Fibroblast of upper back skin (primary cell): ENCODE measurements around the gene PID1.

Experiments
- DNase-seq: peaks from one replicate; pipeline ENCODE4 v3.0.0-alpha.2; 2013

The PID1 gene

GRCh38 chr2:229060147-229060546 is 210.9 kb downstream of the PID1 start:
- DNase-seq: no peak

DNA sequence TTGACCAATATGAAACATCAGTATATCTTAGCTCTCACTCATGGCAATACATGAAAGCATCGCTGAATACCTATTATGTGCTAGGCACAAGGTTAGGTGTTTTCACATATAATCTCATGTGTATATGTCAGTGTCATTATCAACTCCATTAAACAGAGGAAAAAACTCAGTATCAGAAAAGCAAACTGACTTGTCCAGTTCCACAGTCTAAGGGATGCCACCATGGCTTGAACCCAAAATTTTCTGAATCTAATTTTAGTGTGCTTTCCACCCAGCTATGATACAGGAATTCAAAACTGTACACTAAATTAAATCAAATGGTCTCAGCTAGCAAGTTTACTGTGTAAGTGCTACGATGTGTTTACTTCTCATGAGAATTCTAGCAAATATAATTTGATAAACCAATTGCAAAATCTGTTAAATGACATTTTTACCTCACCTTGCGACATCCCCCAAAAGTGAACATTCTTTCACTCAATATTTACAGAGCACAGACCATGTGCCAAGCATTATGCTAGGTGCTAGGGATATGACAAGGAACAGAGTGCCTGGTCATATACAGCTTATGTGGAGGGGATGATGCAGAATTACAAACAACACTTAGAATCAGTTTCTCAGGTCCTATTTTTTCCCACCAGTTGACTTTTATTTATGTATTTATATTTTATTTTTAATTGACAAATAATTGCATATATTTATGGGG is 211.6 kb downstream of the PID1 start:
- DNase-seq: no peak

- no peak for DNase-seq
Measured at GRCh38 chr2:229057976-229058553, 213.0 kb downstream of the PID1 start.

GRCh38 chr2:229054311-229054710 is 216.8 kb downstream of the PID1 start:
- DNase-seq: no peak

DNA sequence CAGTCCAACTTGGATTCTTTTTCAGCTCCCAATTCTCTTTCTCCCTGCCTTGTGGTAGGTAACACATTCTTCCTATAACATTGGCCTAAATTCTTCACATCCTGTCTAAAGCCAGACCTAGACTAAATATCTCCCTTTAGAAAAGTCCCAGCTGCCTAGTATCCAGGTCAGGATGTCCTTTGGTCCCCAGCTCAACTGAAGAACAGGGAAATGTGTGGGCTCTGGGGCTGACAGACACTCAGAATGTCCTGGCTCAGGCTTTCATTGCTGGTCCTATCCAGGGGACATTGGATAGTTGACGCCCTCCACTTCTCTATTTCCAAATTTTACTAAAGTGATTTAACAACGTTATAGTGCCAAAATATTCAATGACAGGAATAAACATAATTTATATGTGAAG is 219.3 kb downstream of the PID1 start:
- no peak for DNase-seq

DNA sequence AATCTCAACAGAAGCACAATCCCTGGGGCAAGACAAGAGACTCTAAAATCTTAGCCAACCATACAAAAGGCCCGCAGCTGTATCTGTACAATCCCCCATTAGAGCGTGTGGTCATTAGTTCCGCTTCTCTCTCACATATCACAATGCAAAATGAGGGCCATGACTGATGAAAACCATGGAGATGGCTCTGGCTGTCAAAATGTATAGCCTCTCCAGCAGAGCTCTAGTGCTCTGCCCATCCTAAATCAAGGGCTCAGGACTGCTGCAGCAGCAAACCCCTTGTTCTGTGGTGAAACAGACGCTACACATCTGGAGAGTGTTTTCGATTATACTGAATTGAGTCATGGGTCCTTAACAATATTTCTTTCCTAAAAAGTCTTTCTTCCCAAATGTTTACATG is 221.0 kb downstream of the PID1 start:
- peak; percentile 38 for DNase-seq

DNA sequence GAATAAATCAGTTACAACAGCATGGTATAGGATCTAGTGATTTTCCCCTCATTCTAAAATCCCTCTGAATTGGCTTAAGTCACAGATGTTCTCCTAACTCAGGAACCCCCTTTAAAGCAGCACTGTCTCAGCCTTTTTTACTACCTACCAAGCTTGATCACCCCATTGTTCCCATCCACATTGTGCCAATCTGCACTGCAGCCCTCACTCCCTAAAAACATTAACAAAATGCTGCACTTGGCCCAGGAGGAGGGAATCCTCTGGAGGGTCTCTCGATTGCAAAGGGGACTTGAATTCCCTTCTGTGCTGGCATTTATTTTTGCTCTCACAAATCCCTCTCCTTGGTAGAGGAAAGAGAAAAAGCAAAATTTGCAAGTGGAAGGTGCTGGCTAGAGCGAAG is 223.0 kb downstream of the PID1 start:
- no peak for DNase-seq

DNA sequence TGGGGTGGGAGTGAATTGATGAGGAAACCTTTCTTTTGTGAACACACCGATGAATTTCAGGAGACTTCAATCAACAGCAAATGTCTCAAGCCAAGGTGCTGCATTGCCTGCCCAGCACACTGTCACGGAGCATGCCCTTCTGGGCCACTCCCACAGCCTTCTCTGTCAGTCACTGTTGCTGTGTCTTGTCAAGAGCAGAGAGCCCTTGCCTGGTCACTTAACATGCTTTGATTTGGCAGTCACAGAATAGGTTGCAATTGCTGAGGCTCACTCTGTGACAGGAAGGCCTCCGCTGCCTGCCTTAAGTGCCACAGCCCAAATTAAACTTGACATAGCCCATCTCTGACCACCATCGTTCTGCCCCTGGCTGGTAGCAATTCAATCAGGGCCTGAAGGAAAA is 225.4 kb downstream of the PID1 start:
- no peak for DNase-seq

GRCh38 chr2:229044581-229044980 is 226.5 kb downstream of the PID1 start:
- peak; percentile 28 for DNase-seq

DNA sequence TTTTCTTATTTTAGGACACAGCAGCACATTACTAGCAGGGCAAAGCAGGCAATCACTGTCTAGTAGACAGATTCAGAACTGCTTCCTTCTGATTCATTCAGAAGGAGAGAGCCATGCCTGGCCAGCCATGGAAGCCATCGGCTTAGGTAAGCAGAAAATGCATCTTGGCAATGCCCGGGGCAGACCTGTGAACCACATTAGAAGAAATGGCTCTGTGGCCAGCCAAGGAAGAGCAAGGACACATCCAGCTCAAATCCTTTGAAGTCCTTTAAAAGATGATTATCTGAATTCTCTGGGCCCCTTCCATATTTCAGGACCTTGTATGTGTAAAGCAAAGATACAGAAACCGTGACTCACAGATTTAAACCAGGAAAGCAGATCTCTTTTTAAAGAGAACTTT is 227.4 kb downstream of the PID1 start:
- no peak for DNase-seq

- DNase-seq: no peak
Measured at GRCh38 chr2:229042349-229042748, 228.7 kb downstream of the PID1 start.

GRCh38 chr2:229041691-229042090 is 229.4 kb downstream of the PID1 start:
- DNase-seq: no peak

GRCh38 chr2:229037621-229038020 is 233.5 kb downstream of the PID1 start:
- no peak for DNase-seq

GRCh38 chr2:229033816-229034215 is 237.3 kb downstream of the PID1 start:
- peak; percentile 10 for DNase-seq

DNA sequence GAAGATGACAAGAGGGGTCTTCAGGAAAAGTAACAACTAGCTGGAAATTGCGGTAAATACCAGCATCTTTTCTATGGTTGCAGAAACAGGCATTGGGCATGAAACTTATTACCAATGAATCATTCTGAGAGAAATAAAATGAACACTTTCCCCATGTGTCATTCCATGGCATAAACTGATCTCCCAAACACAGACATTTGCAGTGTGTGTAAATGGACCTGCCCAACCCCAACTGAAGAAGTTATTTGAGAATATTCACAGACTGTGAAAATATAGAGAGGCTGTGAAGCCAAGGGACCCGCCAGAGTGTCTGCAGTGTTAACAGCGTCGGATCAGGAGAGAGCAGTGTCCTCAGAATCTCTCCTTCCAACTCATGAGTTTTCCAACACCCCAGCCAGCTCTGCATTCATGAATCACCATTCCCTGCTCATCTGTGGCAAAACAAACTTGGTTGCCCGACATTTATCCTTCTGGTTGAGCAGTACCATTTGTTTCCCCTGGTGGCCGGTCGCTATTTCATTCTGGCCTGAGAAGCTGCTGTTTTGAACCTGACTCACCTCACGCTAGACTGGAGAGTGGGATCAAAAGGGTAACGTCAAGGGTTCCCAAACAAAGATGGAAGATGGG is 238.4 kb downstream of the PID1 start:
- no peak for DNase-seq

- no peak for DNase-seq
Measured at GRCh38 chr2:229027353-229028105, 243.6 kb downstream of the PID1 start.

DNA sequence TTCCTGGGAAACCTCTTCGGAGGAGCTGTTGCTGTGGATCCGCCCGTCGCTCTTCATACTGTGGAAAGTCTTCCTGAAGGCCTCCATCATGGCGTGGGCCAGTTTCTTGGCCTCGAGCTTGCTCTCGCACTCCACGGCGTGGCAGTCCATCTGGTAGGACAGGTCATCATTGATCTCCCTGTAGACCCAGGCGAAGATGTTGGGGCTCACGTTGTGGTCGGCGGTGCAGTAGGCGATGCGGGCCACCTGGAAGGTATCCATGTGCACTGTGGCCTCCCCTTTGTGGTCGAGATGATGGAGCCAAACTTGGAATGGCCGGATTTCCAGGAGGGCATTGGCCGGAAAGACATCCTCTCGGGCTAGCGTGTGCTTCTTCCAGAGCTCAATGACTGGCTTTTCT is 245.4 kb downstream of the PID1 start:
- DNase-seq: no peak

DNA sequence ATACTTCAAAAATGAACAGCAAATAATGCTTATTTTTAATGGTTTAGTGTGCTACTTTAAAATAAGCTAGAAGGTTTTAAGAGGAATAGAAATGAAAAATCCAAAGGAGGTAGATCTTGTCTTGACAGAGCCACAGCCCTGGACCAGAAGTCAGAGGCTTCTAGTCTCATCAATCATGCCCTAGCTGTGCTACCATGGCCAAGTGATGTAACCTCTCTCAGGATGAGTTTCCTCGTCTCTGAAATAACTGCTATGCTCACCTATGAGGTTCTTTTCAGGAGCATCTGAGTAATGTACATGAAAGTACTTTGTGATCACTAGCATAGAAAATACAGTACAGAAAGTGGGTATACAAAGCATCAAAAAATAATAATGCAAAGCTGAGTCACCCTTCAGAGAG is 248.4 kb downstream of the PID1 start:
- no peak for DNase-seq

GRCh38 chr2:229022071-229022470 is 249.0 kb downstream of the PID1 start:
- DNase-seq: no peak

DNA sequence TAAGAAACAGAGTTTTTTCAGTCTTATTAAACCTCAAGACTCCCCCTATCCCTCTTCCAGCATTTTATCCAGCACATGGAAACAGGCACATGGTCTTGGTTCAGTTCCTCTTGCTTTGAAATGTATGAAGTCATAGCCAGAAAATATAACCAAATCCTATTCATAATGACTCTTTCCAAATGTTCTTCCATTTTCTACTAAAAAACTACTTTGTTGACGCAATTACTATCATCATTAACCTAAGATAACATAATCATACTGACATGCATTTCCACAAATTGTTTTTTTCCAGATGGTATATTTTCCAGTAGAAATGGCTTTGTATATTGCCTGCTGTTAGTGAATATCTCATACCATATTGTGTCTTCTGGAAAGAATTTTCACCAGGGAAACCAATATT is 261.3 kb downstream of the PID1 start:
- no peak for DNase-seq

DNA sequence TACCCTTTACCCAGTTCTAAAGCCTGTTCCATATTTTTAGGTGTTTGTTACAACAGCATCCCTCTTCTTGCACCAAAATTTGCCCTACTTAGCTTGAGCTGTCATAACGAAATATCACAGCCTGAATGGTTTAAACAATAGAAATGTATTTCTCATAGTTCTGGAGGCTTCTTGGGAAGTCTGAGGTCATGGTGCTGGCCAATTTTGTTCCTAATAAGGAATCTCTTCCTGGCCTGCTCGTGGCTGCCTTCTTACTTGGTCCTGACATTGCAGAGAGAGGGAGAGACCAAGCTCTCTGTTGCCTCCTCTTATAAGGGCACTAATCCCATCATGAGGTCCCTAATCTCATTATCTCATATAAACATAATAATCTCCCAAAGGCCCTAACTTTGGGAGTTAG is 267.8 kb downstream of the PID1 start:
- DNase-seq: no peak

DNA sequence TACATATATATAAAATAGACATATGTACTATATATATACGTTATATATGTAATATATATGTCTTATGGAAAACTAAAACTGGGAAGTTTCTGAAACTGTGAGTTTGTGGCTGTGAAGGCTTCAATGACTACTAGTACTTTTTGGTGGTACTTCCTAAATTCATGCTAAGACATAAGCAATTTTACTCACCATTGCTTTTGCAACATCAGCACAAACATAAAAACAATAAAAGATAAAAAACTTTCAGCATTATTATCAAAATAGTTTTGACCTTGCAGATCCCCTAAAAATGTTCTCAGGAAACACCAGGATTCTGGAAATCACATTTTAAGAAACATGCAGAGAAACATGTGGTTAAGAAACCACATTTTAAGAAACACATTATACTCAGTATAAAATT is 269.9 kb downstream of the PID1 start:
- no peak for DNase-seq

GRCh38 chr2:228999326-228999725 is 271.8 kb downstream of the PID1 start:
- no peak for DNase-seq

- no peak for DNase-seq
Measured at GRCh38 chr2:228988786-228989185, 282.3 kb downstream of the PID1 start.
